ENCODE measurements around the gene TRIM40. TPM values are rescaled to one million over a fixed set of nuclear protein-coding genes. Genes with fewer than 3 reads are reported as not detected.
A peak's percentile ranks its signal among the peaks of the same experiment; 100 is the strongest.

TRIM40 gene
- total RNA-seq, 4 donors from 2014 or later = not detected

GRCh38 chr6:30102970-30103871, 32.7 kb upstream of the TRIM40 start:
- Histone ChIP-seq H3K9me3 (no peaks in the 10 kb centered on the region), H3K4me1 (peaks cover 17 to 26% of the 10 kb centered on the region in 2 donors), H3K36me3 (no peaks in the 10 kb centered on the region), H3K27me3 (peaks cover 25 to 36% (median 35%) of the 10 kb centered on the region in 3 donors), H3K27ac (peak overlapping the region; percentile 72 to 77 (median 74)), H3K4me3 (peak overlapping the region; percentile 58 to 60 (median 58))
- in situ Hi-C loops (cut with MboI; ENCODE audit: low sequenced_read_pairs in 4 of 4) = no loop called here
- TF ChIP-seq POLR2A (IDR thresholded peaks at IDR 0.05) = peak in 1 of 2 donors; percentile 27
- TF ChIP-seq CTCF (IDR thresholded peaks at IDR 0.05 in 4 of 5, conservative IDR thresholded peaks at IDR 0.05 in 1 of 5) = peak; percentile 87 to 94 (median 91)
- intact Hi-C loops (cut with DNase I; ENCODE audit: low total_unique reads) = loop anchor here (1.0 to 5.0 kb wide), 6 partner anchors 28 to 242 kb away; partner anchors contain the start of genes PPP1R11, RPP21 and TRIM26
- ATAC-seq (peak; percentile 87 to 90), DNase-seq (peak; percentile 80 to 88)

- ATAC-seq (no peak), DNase-seq (no peak)
- Histone ChIP-seq H3K4me3 (peak overlapping the region; percentile 58 to 60 (median 58)), H3K9me3 (no peaks in the 10 kb centered on the region), H3K27me3 (peaks cover 25 to 31% (median 30%) of the 10 kb centered on the region in 3 donors), H3K36me3 (no peaks in the 10 kb centered on the region), H3K27ac (no peak overlapping the region), H3K4me1 (peaks cover 17 to 26% of the 10 kb centered on the region in 2 donors)
- TF ChIP-seq POLR2A (IDR thresholded peaks at IDR 0.05) = no peak
- TF ChIP-seq CTCF (IDR thresholded peaks at IDR 0.05 in 4 of 5, conservative IDR thresholded peaks at IDR 0.05 in 1 of 5) = no peak
- intact Hi-C loops (cut with DNase I; ENCODE audit: low total_unique reads) (loop anchor here (1.0 to 5.0 kb wide), 5 partner anchors 27 to 241 kb away; partner anchors contain the start of genes RPP21 and TRIM26), in situ Hi-C loops (cut with MboI; ENCODE audit: low sequenced_read_pairs in 4 of 4) (no loop called here)
These were observed 32.1 kb upstream of the TRIM40 start for GRCh38 chr6:30103872-30104179.

DNA sequence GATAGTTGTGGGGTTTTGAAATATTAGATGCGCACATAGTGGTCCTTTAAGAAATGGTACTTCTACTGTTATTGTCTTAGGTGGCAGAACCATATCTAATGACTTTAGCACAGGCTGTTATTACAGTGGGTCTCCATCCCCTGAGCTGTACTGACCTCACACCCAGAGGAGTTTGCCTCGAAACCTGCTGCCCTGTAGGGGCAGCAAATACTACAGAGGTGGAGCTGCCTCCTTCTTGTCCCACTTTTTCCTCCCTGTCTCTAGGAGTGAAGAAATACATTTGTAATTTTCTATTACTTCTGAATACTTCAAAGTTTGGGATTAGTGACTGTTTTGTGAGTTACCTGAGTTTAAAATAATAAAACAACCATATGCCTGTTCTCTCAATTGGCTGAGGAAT, 31.3 kb upstream of the TRIM40 start:
- in situ Hi-C loops (cut with MboI; ENCODE audit: low sequenced_read_pairs in 4 of 4) = no loop called here

DNA sequence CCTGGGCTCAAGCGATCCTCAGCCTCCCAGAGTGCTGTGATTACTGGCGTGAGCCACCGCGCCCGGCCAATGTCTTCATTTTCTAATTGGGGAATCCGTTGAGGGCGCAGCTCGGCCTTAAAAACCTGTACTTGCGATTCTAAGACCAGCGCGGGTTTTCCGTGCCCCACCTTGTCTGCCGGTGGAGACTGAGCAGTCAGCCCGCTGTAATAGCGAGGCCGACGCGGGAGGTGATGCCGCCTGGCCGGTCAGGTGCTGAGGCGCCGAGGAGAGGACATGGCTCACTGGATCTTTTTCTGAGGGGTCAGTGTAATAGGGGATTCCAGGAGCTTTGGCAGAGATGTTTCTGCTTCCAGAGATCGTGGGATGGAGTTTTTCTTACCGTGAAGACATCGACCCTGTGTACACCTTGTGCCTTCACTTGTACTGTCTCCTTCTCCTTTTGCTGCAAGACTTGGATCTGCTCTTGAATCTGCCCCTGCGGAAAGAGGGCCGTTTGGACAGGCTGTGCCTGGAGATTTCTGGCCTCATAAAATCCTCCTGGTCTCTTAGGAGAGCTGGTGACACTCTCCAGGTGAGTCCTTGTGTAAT, 24.6 kb upstream of the TRIM40 start:
- H3K4me3 ChIP-seq = no peak overlapping the region
- peaks cover 24 to 34% (median 32%) of the 10 kb centered on the region in 3 donors for H3K27me3 ChIP-seq
- in situ Hi-C loops (cut with MboI; ENCODE audit: low sequenced_read_pairs in 4 of 4) = no loop called here
- H3K9me3 ChIP-seq = no peaks in the 10 kb centered on the region
- no peak overlapping the region for H3K27ac ChIP-seq
- H3K4me1 ChIP-seq = no peaks in the 10 kb centered on the region
- DNase-seq (no peak), ATAC-seq (no peak)
- H3K36me3 ChIP-seq = no peaks in the 10 kb centered on the region
- TF ChIP-seq CTCF (IDR thresholded peaks at IDR 0.05 in 4 of 5, conservative IDR thresholded peaks at IDR 0.05 in 1 of 5) (no peak), POLR2A (IDR thresholded peaks at IDR 0.05) (no peak)
- intact Hi-C loops (cut with DNase I; ENCODE audit: low total_unique reads) = no loop called here

More for the DNA sequence above, 31.3 kb upstream of the TRIM40 start:
- Histone ChIP-seq H3K9me3 (no peaks in the 10 kb centered on the region), H3K27me3 (peaks cover 18 to 24% (median 22%) of the 10 kb centered on the region in 3 donors), H3K4me1 (peaks cover 17 to 26% of the 10 kb centered on the region in 2 donors), H3K4me3 (no peak overlapping the region), H3K27ac (no peak overlapping the region), H3K36me3 (no peaks in the 10 kb centered on the region)
- no peak for TF ChIP-seq CTCF (IDR thresholded peaks at IDR 0.05 in 4 of 5, conservative IDR thresholded peaks at IDR 0.05 in 1 of 5)
- no peak for TF ChIP-seq POLR2A (IDR thresholded peaks at IDR 0.05)
- DNase-seq (no peak), ATAC-seq (no peak)
- intact Hi-C loops (cut with DNase I; ENCODE audit: low total_unique reads) = loop anchor here (5.0 kb wide), 1 partner anchor 153 kb away; no protein-coding TSS in a partner anchor
